Lower leg skin (tissue), 3 donors: ENCODE data around the gene COX19.

Experiments
- POLR2A ChIP-seq, 2 donors: fragments of 450-650 bp; IDR thresholded peaks; one replicate each; pipeline ENCODE4 v1.6.1; 2016 to 2017; ENCODE audit warnings: antibody characterized with exemption in 2 of 2, mild to moderate bottlenecking in 1 of 2, moderate library complexity in 1 of 2
- TF ChIP-seq, protein P1 (sequence below), 3 donors: fragments of 450-650 bp; IDR thresholded peaks; one replicate each; pipeline ENCODE4 v1.5.1; 2016; ENCODE audit warnings: antibody characterized with exemption in 3 of 3, mild to moderate bottlenecking in 3 of 3, moderate library complexity in 2 of 3

GRCh38 chr7:964401-965231, 10.7 kb downstream of the COX19 start:
- no peak for TF ChIP-seq POLR2A (IDR thresholded peaks at IDR 0.05)
- TF ChIP-seq, protein P1, sequence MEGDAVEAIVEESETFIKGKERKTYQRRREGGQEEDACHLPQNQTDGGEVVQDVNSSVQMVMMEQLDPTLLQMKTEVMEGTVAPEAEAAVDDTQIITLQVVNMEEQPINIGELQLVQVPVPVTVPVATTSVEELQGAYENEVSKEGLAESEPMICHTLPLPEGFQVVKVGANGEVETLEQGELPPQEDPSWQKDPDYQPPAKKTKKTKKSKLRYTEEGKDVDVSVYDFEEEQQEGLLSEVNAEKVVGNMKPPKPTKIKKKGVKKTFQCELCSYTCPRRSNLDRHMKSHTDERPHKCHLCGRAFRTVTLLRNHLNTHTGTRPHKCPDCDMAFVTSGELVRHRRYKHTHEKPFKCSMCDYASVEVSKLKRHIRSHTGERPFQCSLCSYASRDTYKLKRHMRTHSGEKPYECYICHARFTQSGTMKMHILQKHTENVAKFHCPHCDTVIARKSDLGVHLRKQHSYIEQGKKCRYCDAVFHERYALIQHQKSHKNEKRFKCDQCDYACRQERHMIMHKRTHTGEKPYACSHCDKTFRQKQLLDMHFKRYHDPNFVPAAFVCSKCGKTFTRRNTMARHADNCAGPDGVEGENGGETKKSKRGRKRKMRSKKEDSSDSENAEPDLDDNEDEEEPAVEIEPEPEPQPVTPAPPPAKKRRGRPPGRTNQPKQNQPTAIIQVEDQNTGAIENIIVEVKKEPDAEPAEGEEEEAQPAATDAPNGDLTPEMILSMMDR (IDR thresholded peaks at IDR 0.05), result no peak
